C4-2B (cell line): ENCODE measurements around the gene RNF213.

Experiments
- H3K27ac ChIP-seq: fragments of 450-650 bp; 2 replicates; pipeline ENCODE4 v1.5.1; 2017
- ZFX ChIP-seq: fragments of 450-650 bp; IDR thresholded peaks from 2 replicates; pipeline ENCODE4 v1.6.1; 2017
- TF ChIP-seq, protein P1 (sequence below): fragments of 450-650 bp; conservative IDR thresholded peaks from 2 replicates; pipeline ENCODE4 v1.5.1; 2017; ENCODE audit warnings: mild to moderate bottlenecking

Gene RNF213

DNA sequence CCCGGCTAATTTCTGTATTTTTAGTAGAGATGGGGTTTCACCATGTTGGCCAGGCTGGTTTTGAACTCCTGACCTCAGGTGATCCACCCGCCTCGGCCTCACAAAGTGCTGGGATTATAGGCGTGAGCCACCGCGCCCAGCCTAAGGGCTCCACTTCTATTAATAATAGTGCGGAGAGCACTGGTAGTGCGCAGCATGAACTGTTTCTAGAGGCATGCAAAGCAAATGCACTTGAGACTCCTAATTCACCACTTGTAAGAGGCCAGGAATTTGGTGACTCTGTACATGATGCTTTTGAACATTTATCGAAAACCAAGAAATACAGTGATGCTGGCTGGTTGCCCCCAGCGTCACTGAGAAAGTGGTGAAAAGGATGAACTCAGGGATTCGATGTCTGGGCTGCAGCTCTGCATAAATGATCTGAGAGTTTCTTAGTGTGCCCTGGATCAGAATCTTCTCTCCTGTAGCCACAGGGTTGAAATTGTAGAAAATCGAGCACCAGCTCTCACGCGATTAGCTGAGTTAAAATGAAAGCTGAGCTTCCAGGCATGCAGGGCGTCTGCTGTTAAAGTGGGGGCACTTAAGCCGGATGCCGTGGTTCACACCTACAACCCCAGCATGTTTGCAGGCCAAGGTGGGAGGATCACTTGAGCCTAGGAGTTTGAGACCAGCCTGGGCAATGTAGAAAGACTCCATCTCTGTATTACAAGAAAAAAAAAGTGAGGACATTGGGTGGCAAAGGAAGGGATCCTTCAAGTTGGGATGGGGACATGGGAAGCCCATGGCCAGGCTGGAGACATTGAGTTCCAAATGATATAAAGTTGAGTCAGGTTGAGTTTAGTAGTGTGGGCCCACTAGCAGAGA, 4.8 kb downstream of the RNF213 start:
- TF ChIP-seq, protein P1, sequence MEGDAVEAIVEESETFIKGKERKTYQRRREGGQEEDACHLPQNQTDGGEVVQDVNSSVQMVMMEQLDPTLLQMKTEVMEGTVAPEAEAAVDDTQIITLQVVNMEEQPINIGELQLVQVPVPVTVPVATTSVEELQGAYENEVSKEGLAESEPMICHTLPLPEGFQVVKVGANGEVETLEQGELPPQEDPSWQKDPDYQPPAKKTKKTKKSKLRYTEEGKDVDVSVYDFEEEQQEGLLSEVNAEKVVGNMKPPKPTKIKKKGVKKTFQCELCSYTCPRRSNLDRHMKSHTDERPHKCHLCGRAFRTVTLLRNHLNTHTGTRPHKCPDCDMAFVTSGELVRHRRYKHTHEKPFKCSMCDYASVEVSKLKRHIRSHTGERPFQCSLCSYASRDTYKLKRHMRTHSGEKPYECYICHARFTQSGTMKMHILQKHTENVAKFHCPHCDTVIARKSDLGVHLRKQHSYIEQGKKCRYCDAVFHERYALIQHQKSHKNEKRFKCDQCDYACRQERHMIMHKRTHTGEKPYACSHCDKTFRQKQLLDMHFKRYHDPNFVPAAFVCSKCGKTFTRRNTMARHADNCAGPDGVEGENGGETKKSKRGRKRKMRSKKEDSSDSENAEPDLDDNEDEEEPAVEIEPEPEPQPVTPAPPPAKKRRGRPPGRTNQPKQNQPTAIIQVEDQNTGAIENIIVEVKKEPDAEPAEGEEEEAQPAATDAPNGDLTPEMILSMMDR, result no peak
- no peak for TF ChIP-seq ZFX
- H3K27ac ChIP-seq, result no peak overlapping the region

DNA sequence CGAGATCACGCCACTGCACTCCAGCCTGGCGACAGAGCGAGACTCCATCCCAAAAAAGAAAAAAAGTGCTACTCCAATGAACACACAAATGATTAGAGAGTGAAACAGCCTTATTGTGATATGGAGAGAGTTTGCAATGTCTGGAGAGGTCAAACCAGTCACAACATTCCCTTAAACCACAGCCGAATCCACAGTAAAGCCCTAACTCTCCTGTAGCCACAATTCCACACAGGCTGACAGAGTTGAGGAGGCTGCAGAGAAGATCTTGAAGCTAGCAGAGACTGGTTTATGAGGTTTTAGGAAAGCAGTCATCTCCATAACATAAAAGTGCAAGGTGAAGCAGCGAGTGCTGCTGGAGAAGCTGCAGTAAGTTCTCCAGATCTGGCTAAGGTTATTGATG, 6.7 kb downstream of the RNF213 start:
- TF ChIP-seq, protein P1, result no peak
- TF ChIP-seq ZFX, result no peak
- no peak overlapping the region for H3K27ac ChIP-seq

- TF ChIP-seq, protein P1, result no peak
- TF ChIP-seq ZFX, result no peak
- no peak overlapping the region for H3K27ac ChIP-seq
These were observed 7.8 kb downstream of the RNF213 start for GRCh38 chr17:80268427-80268826.

DNA sequence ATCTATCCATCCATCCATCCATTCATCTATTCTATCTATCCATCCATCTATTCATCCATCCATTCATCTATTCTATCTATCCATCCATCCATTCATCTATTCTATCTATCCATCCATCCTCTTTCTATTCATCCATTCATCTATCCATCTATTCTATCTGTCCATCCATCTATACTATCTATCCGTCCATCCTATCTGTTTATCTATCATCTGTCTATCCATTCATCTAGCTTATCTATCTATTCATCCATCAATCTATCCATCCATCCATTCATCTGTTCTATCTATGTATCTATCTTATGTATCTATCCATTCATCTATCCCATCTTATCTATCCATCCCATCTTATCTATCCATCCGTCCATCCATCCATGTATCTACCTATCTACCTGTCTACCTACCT, 8.8 kb downstream of the RNF213 start:
- no peak for TF ChIP-seq ZFX
- TF ChIP-seq, protein P1, result no peak
- no peak overlapping the region for H3K27ac ChIP-seq

GRCh38 chr17:80270104-80270503, 9.5 kb downstream of the RNF213 start:
- TF ChIP-seq, protein P1, result no peak
- no peak for TF ChIP-seq ZFX
- H3K27ac ChIP-seq, result no peak overlapping the region

- no peak for TF ChIP-seq ZFX
- TF ChIP-seq, protein P1, result no peak
- H3K27ac ChIP-seq, result no peak overlapping the region
These were observed 10.2 kb downstream of the RNF213 start for GRCh38 chr17:80270836-80271235.

DNA sequence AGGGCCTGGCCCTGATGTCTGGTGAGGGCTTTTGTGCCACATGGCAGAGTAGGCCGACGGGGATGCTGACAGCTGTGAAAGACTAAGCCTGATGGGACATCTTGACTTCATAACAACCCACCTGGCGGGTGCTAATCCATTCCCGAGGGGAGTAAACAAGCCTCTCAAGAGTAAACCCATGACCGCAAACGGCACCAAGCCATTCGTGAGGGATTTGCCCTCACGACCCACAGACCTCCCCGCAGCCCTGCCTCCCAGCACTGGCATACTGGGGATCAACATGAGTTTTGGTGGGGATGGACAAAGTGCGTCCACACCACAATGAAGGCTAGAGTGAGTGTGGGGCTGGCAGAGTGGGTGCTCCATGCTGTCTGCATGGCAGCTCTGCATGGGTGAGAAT, 11.7 kb downstream of the RNF213 start:
- TF ChIP-seq, protein P1, result no peak
- no peak for TF ChIP-seq ZFX
- no peak overlapping the region for H3K27ac ChIP-seq
